ENCODE measurements around the gene ARSG. TPM values are rescaled to one million over a fixed set of nuclear protein-coding genes. Genes with fewer than 3 reads are reported as not detected.

ARSG gene
- total and polyA plus RNA-seq, 2 of the 13 experiments (the other 11 are each of a cell fraction or from before 2014, with no cell fraction given): 3.7 to 15.2 TPM

DNA sequence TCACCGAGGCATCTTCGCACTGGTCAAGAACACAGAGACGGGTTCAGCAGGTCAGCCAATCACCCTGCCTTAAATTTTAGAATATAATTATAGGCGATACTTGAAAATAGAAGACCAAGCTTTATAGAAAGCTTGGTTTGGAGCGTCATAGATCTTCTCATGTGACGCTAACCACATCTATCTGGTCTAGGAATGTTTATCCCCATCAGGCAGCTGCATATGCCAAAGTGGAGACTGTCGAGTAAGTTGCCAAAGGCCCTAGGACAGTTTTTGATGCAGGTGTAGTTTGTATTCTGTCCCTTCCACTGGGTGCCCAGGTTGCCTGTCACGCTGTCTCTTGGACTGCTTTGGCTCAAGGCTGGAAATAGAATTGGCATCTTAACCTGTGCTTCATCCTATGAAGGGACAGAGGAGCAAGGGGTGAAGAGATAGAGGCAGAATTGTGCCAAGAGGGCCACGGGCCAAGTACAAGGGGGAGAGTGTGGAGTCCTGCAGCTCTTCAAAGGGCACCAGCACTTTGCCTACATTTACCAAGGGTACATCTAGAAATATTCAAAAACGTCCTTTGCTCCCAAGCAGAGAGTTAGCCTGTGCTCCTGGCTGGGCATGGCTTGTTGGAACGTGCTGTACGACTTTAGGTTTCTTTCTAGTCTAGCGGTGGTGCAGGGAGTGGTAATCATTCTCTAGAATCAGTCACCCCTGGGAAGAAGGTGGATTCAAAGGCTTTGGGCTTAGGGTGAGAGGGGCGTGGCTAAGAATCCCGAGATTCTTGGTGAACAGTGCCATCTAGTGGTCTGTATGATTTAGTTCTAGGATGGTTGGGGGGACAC is 171.3 kb downstream of the ARSG start (continued):
- TF ChIP-seq, protein P1, sequence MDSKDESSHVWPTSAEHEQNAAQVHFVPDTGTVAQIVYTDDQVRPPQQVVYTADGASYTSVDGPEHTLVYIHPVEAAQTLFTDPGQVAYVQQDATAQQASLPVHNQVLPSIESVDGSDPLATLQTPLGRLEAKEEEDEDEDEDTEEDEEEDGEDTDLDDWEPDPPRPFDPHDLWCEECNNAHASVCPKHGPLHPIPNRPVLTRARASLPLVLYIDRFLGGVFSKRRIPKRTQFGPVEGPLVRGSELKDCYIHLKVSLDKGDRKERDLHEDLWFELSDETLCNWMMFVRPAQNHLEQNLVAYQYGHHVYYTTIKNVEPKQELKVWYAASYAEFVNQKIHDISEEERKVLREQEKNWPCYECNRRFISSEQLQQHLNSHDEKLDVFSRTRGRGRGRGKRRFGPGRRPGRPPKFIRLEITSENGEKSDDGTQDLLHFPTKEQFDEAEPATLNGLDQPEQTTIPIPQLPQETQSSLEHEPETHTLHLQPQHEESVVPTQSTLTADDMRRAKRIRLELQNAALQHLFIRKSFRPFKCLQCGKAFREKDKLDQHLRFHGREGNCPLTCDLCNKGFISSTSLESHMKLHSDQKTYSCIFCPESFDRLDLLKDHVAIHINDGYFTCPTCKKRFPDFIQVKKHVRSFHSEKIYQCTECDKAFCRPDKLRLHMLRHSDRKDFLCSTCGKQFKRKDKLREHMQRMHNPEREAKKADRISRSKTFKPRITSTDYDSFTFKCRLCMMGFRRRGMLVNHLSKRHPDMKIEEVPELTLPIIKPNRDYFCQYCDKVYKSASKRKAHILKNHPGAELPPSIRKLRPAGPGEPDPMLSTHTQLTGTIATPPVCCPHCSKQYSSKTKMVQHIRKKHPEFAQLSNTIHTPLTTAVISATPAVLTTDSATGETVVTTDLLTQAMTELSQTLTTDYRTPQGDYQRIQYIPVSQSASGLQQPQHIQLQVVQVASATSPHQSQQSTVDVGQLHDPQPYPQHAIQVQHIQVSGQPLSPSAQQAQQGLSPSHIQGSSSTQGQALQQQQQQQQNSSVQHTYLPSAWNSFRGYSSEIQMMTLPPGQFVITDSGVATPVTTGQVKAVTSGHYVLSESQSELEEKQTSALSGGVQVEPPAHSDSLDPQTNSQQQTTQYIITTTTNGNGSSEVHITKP (CRISPR knock-in tag; IDR thresholded peaks at IDR 0.05; ENCODE audit: low read depth): peak; percentile 24; the same call in 1 of the 2 replicates
- TF ChIP-seq, protein P2, sequence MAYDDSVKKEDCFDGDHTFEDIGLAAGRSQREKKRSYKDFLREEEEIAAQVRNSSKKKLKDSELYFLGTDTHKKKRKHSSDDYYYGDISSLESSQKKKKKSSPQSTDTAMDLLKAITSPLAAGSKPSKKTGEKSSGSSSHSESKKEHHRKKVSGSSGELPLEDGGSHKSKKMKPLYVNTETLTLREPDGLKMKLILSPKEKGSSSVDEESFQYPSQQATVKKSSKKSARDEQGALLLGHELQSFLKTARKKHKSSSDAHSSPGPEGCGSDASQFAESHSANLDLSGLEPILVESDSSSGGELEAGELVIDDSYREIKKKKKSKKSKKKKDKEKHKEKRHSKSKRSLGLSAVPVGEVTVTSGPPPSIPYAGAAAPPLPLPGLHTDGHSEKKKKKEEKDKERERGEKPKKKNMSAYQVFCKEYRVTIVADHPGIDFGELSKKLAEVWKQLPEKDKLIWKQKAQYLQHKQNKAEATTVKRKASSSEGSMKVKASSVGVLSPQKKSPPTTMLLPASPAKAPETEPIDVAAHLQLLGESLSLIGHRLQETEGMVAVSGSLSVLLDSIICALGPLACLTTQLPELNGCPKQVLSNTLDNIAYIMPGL (CRISPR knock-in tag; IDR thresholded peaks at IDR 0.05; ENCODE audit: borderline replicate concordance in 1 of 2, low read depth in 1 of 2): peak; percentile 69; a peak in 3 of 4 replicates
- TF ChIP-seq, protein P3, sequence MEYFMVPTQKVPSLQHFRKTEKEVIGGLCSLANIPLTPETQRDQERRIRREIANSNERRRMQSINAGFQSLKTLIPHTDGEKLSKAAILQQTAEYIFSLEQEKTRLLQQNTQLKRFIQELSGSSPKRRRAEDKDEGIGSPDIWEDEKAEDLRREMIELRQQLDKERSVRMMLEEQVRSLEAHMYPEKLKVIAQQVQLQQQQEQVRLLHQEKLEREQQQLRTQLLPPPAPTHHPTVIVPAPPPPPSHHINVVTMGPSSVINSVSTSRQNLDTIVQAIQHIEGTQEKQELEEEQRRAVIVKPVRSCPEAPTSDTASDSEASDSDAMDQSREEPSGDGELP (IDR thresholded peaks at IDR 0.05; ENCODE audit: borderline replicate concordance, low read depth): no peak
- TF ChIP-seq RFX5 (IDR thresholded peaks at IDR 0.05; ENCODE audit: low read depth, low read length): no peak
- TF ChIP-seq SAFB2 (CRISPR knock-in tag; IDR thresholded peaks at IDR 0.05; ENCODE audit: borderline replicate concordance, low read depth): 0 out of 2 replicates have a peak, but pooled peaks have one; percentile 14
- TF ChIP-seq NAIF1 (CRISPR knock-in tag; IDR thresholded peaks at IDR 0.05; ENCODE audit: borderline replicate concordance): no peak
- TF ChIP-seq, protein P4, sequence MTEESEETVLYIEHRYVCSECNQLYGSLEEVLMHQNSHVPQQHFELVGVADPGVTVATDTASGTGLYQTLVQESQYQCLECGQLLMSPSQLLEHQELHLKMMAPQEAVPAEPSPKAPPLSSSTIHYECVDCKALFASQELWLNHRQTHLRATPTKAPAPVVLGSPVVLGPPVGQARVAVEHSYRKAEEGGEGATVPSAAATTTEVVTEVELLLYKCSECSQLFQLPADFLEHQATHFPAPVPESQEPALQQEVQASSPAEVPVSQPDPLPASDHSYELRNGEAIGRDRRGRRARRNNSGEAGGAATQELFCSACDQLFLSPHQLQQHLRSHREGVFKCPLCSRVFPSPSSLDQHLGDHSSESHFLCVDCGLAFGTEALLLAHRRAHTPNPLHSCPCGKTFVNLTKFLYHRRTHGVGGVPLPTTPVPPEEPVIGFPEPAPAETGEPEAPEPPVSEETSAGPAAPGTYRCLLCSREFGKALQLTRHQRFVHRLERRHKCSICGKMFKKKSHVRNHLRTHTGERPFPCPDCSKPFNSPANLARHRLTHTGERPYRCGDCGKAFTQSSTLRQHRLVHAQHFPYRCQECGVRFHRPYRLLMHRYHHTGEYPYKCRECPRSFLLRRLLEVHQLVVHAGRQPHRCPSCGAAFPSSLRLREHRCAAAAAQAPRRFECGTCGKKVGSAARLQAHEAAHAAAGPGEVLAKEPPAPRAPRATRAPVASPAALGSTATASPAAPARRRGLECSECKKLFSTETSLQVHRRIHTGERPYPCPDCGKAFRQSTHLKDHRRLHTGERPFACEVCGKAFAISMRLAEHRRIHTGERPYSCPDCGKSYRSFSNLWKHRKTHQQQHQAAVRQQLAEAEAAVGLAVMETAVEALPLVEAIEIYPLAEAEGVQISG (CRISPR knock-in tag; IDR thresholded peaks at IDR 0.05): no peak
- no peak for TF ChIP-seq ZKSCAN5 (CRISPR knock-in tag; IDR thresholded peaks at IDR 0.05)
- peak; percentile 36; the same call in 1 of the 2 replicates for TF ChIP-seq ZNF441 (CRISPR knock-in tag; IDR thresholded peaks at IDR 0.05; ENCODE audit: borderline replicate concordance)
- TF ChIP-seq, protein P5, sequence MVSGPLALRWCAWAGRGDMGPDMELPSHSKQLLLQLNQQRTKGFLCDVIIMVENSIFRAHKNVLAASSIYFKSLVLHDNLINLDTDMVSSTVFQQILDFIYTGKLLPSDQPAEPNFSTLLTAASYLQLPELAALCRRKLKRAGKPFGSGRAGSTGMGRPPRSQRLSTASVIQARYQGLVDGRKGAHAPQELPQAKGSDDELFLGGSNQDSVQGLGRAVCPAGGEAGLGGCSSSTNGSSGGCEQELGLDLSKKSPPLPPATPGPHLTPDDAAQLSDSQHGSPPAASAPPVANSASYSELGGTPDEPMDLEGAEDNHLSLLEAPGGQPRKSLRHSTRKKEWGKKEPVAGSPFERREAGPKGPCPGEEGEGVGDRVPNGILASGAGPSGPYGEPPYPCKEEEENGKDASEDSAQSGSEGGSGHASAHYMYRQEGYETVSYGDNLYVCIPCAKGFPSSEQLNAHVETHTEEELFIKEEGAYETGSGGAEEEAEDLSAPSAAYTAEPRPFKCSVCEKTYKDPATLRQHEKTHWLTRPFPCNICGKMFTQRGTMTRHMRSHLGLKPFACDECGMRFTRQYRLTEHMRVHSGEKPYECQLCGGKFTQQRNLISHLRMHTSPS (CRISPR knock-in tag; IDR thresholded peaks at IDR 0.05; ENCODE audit: low read depth): no peak
- TF ChIP-seq HMGA1 (CRISPR knock-in tag; conservative IDR thresholded peaks at IDR 0.05): no peak
- TF ChIP-seq, protein P6, sequence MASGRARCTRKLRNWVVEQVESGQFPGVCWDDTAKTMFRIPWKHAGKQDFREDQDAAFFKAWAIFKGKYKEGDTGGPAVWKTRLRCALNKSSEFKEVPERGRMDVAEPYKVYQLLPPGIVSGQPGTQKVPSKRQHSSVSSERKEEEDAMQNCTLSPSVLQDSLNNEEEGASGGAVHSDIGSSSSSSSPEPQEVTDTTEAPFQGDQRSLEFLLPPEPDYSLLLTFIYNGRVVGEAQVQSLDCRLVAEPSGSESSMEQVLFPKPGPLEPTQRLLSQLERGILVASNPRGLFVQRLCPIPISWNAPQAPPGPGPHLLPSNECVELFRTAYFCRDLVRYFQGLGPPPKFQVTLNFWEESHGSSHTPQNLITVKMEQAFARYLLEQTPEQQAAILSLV (CRISPR knock-in tag; IDR thresholded peaks at IDR 0.05; ENCODE audit: borderline replicate concordance): no peak
- TF ChIP-seq ZNF180 (CRISPR knock-in tag; IDR thresholded peaks at IDR 0.05; ENCODE audit: borderline replicate concordance, low read depth): no peak
- TF ChIP-seq SMC3 (IDR thresholded peaks at IDR 0.05; ENCODE audit: low read length): peak; percentile 93
